GM12892 (cell line): Measurements from ENCODE around the gene PKIB.

Source experiments
- POLR2A ChIP-seq: IDR thresholded peaks from 2 replicates; pipeline ENCODE4 v1.6.1; 2011; ENCODE audit warnings: low read depth, low read length, control low read depth
- POLR2AphosphoS5 ChIP-seq: IDR thresholded peaks from 2 replicates; pipeline ENCODE4 v1.6.1; 2011; ENCODE audit warnings: low read depth, low read length, control low read depth

DNA sequence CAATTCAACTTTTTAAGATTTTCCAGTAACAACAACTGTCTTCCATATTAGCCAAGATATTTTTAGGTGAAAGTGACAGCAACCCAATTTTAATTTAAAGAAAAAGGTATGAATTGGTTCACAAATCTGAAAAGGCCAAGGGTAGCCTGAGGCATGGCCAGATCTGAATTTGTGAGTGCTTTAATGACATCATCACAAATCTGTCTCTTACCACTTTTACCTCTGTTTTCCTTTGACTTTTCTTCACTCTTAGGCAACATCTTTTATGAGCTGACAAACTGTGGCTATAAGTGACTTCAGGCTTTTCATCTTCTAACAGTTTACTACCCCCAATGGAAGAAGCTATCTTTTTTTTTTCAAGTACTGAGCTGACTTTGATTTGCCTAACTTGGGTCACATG lies 44.5 kb upstream of the PKIB start:
- no peak for TF ChIP-seq POLR2A
- TF ChIP-seq POLR2AphosphoS5: no peak
